Stomach (tissue), 9 donors: Measurements from ENCODE around the gene ATP5F1B. TPM values are rescaled to one million over a fixed set of nuclear protein-coding genes. Genes with fewer than 3 reads are reported as not detected.

ENCODE experiments used
- DNase-seq, 2 donors: peaks; one replicate each; pipeline versions ENCODE4 v3.0.0 to v3.0.0-alpha.2; 2013 to 2019
- H3K27ac ChIP-seq, 5 donors: fragments of 200-600 bp in 4 of 5; sonication (generic) in 4 of 5; one replicate each; pipeline ENCODE4 v1.5.1; 2013 to 2019; ENCODE audit warnings: mild to moderate bottlenecking in 1 of 5, moderate library complexity in 1 of 5
- H3K27me3 ChIP-seq, 3 donors: fragments of 200-600 bp; sonication (generic); one replicate each; pipeline ENCODE4 v1.5.1; 2017 to 2019; ENCODE audit warnings: mixed run types in 1 of 3
- H3K36me3 ChIP-seq, 4 donors: fragments of 200-600 bp; sonication (generic); 1 replicate in 3 of 4; 2 replicates in 1 of 4; pipeline ENCODE4 v1.5.1; 2016 to 2019
- H3K4me1 ChIP-seq, 4 donors: fragments of 200-600 bp; sonication (generic); one replicate each; pipeline ENCODE4 v1.5.1; 2016 to 2019
- H3K4me3 ChIP-seq, 4 donors: fragments of 200-600 bp; sonication (generic) in 3 of 4; one replicate each; pipeline ENCODE4 v1.5.1; 2016 to 2019; ENCODE audit warnings: mild to moderate bottlenecking in 1 of 4
- H3K9me3 ChIP-seq, 4 donors: fragments of 200-600 bp; sonication (generic); one replicate each; pipeline ENCODE4 v1.5.1; 2016 to 2019
- CTCF ChIP-seq, 7 experiments: fragments of 450-650 bp in 4 of 7; fragments of 200-600 bp in 3 of 7; sonication (generic) in 3 of 7; IDR thresholded peaks; one replicate each; pipeline ENCODE4 v1.5.1; 2016 to 2019; ENCODE audit warnings: antibody characterized with exemption in 7 of 7, control low read depth in 2 of 7, mild to moderate bottlenecking in 1 of 7
- EP300 ChIP-seq: sonication (generic); formaldehyde crosslinking; IDR thresholded peaks from one replicate; pipeline ENCODE4 v1.6.1; 2017; ENCODE audit warnings: antibody characterized with exemption
- POLR2A ChIP-seq, 4 donors: fragments of 450-650 bp; IDR thresholded peaks; one replicate each; pipeline ENCODE4 v1.6.1; 2016; ENCODE audit warnings: antibody characterized with exemption in 4 of 4, control low read depth in 2 of 4, mild to moderate bottlenecking in 1 of 4, moderate library complexity in 1 of 4
- POLR2AphosphoS5 ChIP-seq, 3 donors: sonication (generic); formaldehyde crosslinking; IDR thresholded peaks; one replicate each; pipeline ENCODE4 v1.6.1; 2016; ENCODE audit warnings: antibody characterized with exemption in 3 of 3
- WGBS, 5 donors: extraction: QIAGEN DNeasy Blood & Tissue Kit in 3 of 5; methylation state at CpG; one replicate each; pipeline versions ENCODE4 v1.1.5 to v1.1.7; 2013 to 2018; 5-methylcytosine and 5-hydroxymethylcytosine counted together
- intact Hi-C: fragments of 100-400 bp; cut with DNase I; formaldehyde crosslinking; loops from one replicate; pipeline ENCODE4 v1.15.1; 2023; ENCODE audit warnings: low total_unique reads
- polyA plus RNA-seq, 3 donors: library from polyadenylated mRNA; stranded (reverse); fragments of 200-250 nt; gene quantifications; one replicate each; pipeline ENCODE4 v1.2.3, GENCODE V29; 2013
- total RNA-seq, 5 donors: library from RNA; depleted of rRNA; stranded (reverse); fragments of >200 nt; gene quantifications; one replicate each; pipeline versions ENCODE4 v1.1.0 to v1.2.3, GENCODE V29; 2014 to 2016
- donor health status: healthy with polysubstance abuse.
- donor health status: Bipolar disorder and iron deficiency.
- donor health status: healthy.

The ATP5F1B gene
- total and polyA plus RNA-seq, 8 donors, result 183 to 604 (median 478) TPM

- H3K27ac ChIP-seq, result peak overlapping the region; percentile 87 to 97 (median 91)
- WGBS, 5 donors, result 0 to 1% (median 0%) methylated on average over 18 of the region's 18 CpGs
These were observed 16.9 kb downstream of the ATP5F1B start for GRCh38 chr12:56628671-56629458.

GRCh38 chr12:56626701-56627100 lies 19.1 kb downstream of the ATP5F1B start:
- intact Hi-C loops, result no loop called here
- Histone ChIP-seq H3K36me3 (peaks cover 11 to 33% (median 19%) of the 10 kb centered on the region in 4 donors), H3K4me3 (peak overlapping the region in 1 of 4 donors; percentile 5), H3K27ac (no peak overlapping the region), H3K27me3 (no peaks in the 10 kb centered on the region), H3K9me3 (no peaks in the 10 kb centered on the region), H3K4me1 (peaks cover 36 to 82% (median 60%) of the 10 kb centered on the region in 4 donors)
- no peak for DNase-seq
- TF ChIP-seq POLR2AphosphoS5 (IDR thresholded peaks at IDR 0.05) (no peak), EP300 (no peak), CTCF (IDR thresholded peaks at IDR 0.05) (no peak), POLR2A (IDR thresholded peaks at IDR 0.05) (no peak)

More at GRCh38 chr12:56628671-56629458, 16.9 kb downstream of the ATP5F1B start:
- H3K4me1 ChIP-seq, result peaks cover 46 to 82% (median 71%) of the 10 kb centered on the region in 4 donors
- TF ChIP-seq POLR2AphosphoS5 (IDR thresholded peaks at IDR 0.05) (peak in 2 of 3 donors; percentile 58 to 66), CTCF (IDR thresholded peaks at IDR 0.05) (no peak)
- peak; percentile 70 to 86 for DNase-seq
- H3K27me3 ChIP-seq, result no peaks in the 10 kb centered on the region
- H3K4me3 ChIP-seq, result peak overlapping the region; percentile 79 to 100 (median 90)
- no peaks in the 10 kb centered on the region for H3K9me3 ChIP-seq
- H3K36me3 ChIP-seq, result peaks cover 0 to 14% (median 11%) of the 10 kb centered on the region in 4 donors
- intact Hi-C loops, result no loop called here

- Histone ChIP-seq H3K4me1 (peaks cover 24 to 87% (median 44%) of the 10 kb centered on the region in 4 donors), H3K27me3 (no peaks in the 10 kb centered on the region), H3K36me3 (peaks cover 13 to 74% (median 50%) of the 10 kb centered on the region in 4 donors), H3K27ac (no peak overlapping the region), H3K4me3 (no peak overlapping the region), H3K9me3 (no peaks in the 10 kb centered on the region)
- 89 to 97% (median 91%) methylated on average over 1 of the region's 1 CpG for WGBS, 5 donors
- no peak for DNase-seq
- intact Hi-C loops, result no loop called here
- TF ChIP-seq EP300, result no peak
- no peak for TF ChIP-seq CTCF (IDR thresholded peaks at IDR 0.05)
- TF ChIP-seq POLR2A (IDR thresholded peaks at IDR 0.05), result no peak
- no peak for TF ChIP-seq POLR2AphosphoS5 (IDR thresholded peaks at IDR 0.05)
These were observed 23.2 kb downstream of the ATP5F1B start for GRCh38 chr12:56622535-56622934.

- DNase-seq, result no peak
- H3K36me3 ChIP-seq, result peaks cover 61 to 99% (median 89%) of the 10 kb centered on the region in 4 donors
These were observed 28.9 kb downstream of the ATP5F1B start for GRCh38 chr12:56616925-56617324.

More at GRCh38 chr12:56616925-56617324, 28.9 kb downstream of the ATP5F1B start:
- intact Hi-C loops, result no loop called here
- no peak overlapping the region for H3K27ac ChIP-seq
- peaks cover 5 to 45% (median 12%) of the 10 kb centered on the region in 4 donors for H3K4me1 ChIP-seq
- no peak overlapping the region for H3K4me3 ChIP-seq
- TF ChIP-seq POLR2A (IDR thresholded peaks at IDR 0.05), result no peak
- TF ChIP-seq POLR2AphosphoS5 (IDR thresholded peaks at IDR 0.05), result no peak
- TF ChIP-seq EP300, result no peak
- no peak for TF ChIP-seq CTCF (IDR thresholded peaks at IDR 0.05)
- H3K9me3 ChIP-seq, result no peaks in the 10 kb centered on the region
- H3K27me3 ChIP-seq, result no peaks in the 10 kb centered on the region
